Neural cell (in vitro differentiated cells): ENCODE data around the gene PKHD1. TPM values are rescaled to one million over a fixed set of nuclear protein-coding genes. Genes with fewer than 3 reads are reported as not detected.

Experiments
- H2AFZ ChIP-seq: fragments of 200-600, 300-800 bp; sonication (generic), shearing (Covaris generic); 2 replicates; pipeline ENCODE4 v1.6.0; 2014; ENCODE audit warnings: low read depth, mild to moderate bottlenecking, antibody characterized with exemption, low read length, moderate library complexity
- H3F3A ChIP-seq: fragments of 200-600 bp; shearing (Covaris generic); 2 replicates; pipeline ENCODE4 v1.6.1; 2016; ENCODE audit warnings: mild to moderate bottlenecking, moderate library complexity, mixed read lengths, antibody characterized with exemption, low read length; ENCODE audit not compliant: insufficient read depth, poor library complexity, severe bottlenecking
- H3K27ac ChIP-seq: fragments of 200-600, 300-800 bp; sonication (generic), shearing (Covaris generic); 2 replicates; pipeline ENCODE4 v1.5.1; 2014; ENCODE audit warnings: mild to moderate bottlenecking, low read length, moderate library complexity
- H3K27me3 ChIP-seq: fragments of 300-800, 200-600 bp; sonication (generic), shearing (Covaris generic); 2 replicates; pipeline ENCODE4 v1.6.0; 2014; ENCODE audit warnings: mild to moderate bottlenecking, low read depth, low read length, moderate library complexity; ENCODE audit not compliant: insufficient read depth
- H3K36me3 ChIP-seq: fragments of 300-800, 200-600 bp; sonication (generic), shearing (Covaris generic); 2 replicates; pipeline ENCODE4 v1.5.1; 2014; ENCODE audit warnings: mild to moderate bottlenecking, antibody characterized with exemption, low read length, moderate library complexity; ENCODE audit not compliant: insufficient read depth
- H3K4me2 ChIP-seq: fragments of 300-800, 200-600 bp; sonication (generic), shearing (Covaris generic); 2 replicates; pipeline ENCODE4 v1.6.0; 2014; ENCODE audit warnings: mild to moderate bottlenecking, low read length
- H3K4me3 ChIP-seq: fragments of 300-800, 200-600 bp; sonication (generic), shearing (Covaris generic); 2 replicates; pipeline ENCODE4 v1.5.1; 2014; ENCODE audit warnings: mild to moderate bottlenecking, low read length, moderate library complexity
- H3K79me2 ChIP-seq: fragments of 200-600 bp; shearing (Covaris generic); replicated peaks from 2 replicates; pipeline ENCODE4 v1.6.0; 2014; ENCODE audit warnings: mild to moderate bottlenecking, low read length, moderate library complexity; ENCODE audit not compliant: insufficient read depth
- H3K9ac ChIP-seq: fragments of 300-800, 200-600 bp; sonication (generic), shearing (Covaris generic); 2 replicates; pipeline ENCODE4 v1.6.1; 2016; ENCODE audit warnings: mild to moderate bottlenecking, low read length, mixed read lengths
- H3K9me2 ChIP-seq: fragments of 200-600 bp; shearing (Covaris generic); 2 replicates; pipeline ENCODE4 v1.6.1; 2016; ENCODE audit warnings: mild to moderate bottlenecking, low read length, mixed read lengths; ENCODE audit not compliant: insufficient read depth
- H3K9me3 ChIP-seq: fragments of 200-600, 300-800 bp; sonication (generic), shearing (Covaris generic); 2 replicates; pipeline ENCODE4 v1.6.1; 2016; ENCODE audit warnings: mild to moderate bottlenecking, mixed run types, low read length, moderate library complexity, mixed read lengths
- H4K20me1 ChIP-seq: fragments of 200-600 bp; shearing (Covaris generic); 2 replicates; pipeline ENCODE4 v1.6.1; 2016; ENCODE audit warnings: mild to moderate bottlenecking, mixed run types; ENCODE audit not compliant: insufficient read depth
- EP300 ChIP-seq: fragments of 450-650 bp; conservative IDR thresholded peaks from 2 replicates; pipeline ENCODE4 v1.6.1; 2014; ENCODE audit warnings: antibody characterized with exemption, mild to moderate bottlenecking, moderate library complexity; ENCODE audit not compliant: poor library complexity, severe bottlenecking
- EZH2 ChIP-seq: fragments of 200-600, 300-800 bp; shearing (Covaris generic), sonication (generic); IDR thresholded peaks from 2 replicates; pipeline ENCODE4 v1.6.1; 2014; ENCODE audit warnings: antibody characterized with exemption, low read length, borderline replicate concordance, mild to moderate bottlenecking; ENCODE audit not compliant: insufficient read depth, poor library complexity, severe bottlenecking
- MXI1 ChIP-seq: fragments of 450-650 bp; conservative IDR thresholded peaks from 2 replicates; pipeline ENCODE4 v1.6.1; 2014; ENCODE audit warnings: antibody characterized with exemption, mild to moderate bottlenecking; ENCODE audit not compliant: poor library complexity, severe bottlenecking
- POLR2AphosphoS5 ChIP-seq: IDR thresholded peaks from 2 replicates; pipeline ENCODE4 v1.6.1; 2012
- RAD21 ChIP-seq: fragments of 450-650 bp; conservative IDR thresholded peaks from 2 replicates; pipeline ENCODE4 v1.6.1; 2014; ENCODE audit warnings: antibody characterized with exemption, mild to moderate bottlenecking, moderate library complexity
- SMC3 ChIP-seq: fragments of 450-650 bp; conservative IDR thresholded peaks from 2 replicates; pipeline ENCODE4 v1.6.1; 2014; ENCODE audit warnings: antibody characterized with exemption, mild to moderate bottlenecking, moderate library complexity; ENCODE audit not compliant: poor library complexity
- TAF1 ChIP-seq: IDR thresholded peaks from 2 replicates; pipeline ENCODE4 v1.6.1; 2012; ENCODE audit warnings: low read depth
- polyA plus RNA-seq: library from polyadenylated mRNA; depleted of rRNA; stranded (reverse); fragments of >200 nt; gene quantifications from 2 replicates; pipeline ENCODE4 v1.2.3, GENCODE V29; 2014
- TF ChIP-seq, protein P1 (sequence below): IDR thresholded peaks from 2 replicates; pipeline ENCODE4 v1.6.1; 2012; ENCODE audit warnings: borderline replicate concordance
- TF ChIP-seq, protein P2 (sequence below): fragments of 450-650 bp; IDR thresholded peaks from 2 replicates; pipeline ENCODE4 v1.5.1; 2014; ENCODE audit warnings: antibody characterized with exemption, mild to moderate bottlenecking, moderate library complexity; ENCODE audit not compliant: poor library complexity, severe bottlenecking

PKHD1 gene
- polyA plus RNA-seq, 1 donor from 2014 or later = not detected

DNA sequence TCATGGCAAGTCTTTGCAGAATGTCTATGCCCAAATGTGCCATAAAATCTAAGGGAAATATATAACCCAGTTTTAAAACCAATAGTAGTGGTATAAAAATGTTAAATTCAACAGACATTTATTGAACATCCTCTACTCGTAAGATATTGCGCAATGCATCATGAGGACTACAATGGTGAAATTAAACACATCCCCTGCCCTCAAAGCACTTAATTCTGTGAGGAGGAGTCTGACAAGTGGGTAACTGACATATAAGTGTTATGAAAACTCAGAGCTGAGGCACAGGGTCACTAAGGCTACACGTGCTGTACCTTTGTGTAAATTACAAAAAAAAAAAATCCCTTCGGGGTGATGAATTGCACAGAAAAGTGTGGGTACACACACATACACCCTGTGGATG, 6.2 kb downstream of the PKHD1 start:
- Histone ChIP-seq H3K9me3 (no peaks in the 10 kb centered on the region), H3K9me2 (no peaks in the 10 kb centered on the region)
- no peak for TF ChIP-seq MXI1
- TF ChIP-seq, protein P1, sequence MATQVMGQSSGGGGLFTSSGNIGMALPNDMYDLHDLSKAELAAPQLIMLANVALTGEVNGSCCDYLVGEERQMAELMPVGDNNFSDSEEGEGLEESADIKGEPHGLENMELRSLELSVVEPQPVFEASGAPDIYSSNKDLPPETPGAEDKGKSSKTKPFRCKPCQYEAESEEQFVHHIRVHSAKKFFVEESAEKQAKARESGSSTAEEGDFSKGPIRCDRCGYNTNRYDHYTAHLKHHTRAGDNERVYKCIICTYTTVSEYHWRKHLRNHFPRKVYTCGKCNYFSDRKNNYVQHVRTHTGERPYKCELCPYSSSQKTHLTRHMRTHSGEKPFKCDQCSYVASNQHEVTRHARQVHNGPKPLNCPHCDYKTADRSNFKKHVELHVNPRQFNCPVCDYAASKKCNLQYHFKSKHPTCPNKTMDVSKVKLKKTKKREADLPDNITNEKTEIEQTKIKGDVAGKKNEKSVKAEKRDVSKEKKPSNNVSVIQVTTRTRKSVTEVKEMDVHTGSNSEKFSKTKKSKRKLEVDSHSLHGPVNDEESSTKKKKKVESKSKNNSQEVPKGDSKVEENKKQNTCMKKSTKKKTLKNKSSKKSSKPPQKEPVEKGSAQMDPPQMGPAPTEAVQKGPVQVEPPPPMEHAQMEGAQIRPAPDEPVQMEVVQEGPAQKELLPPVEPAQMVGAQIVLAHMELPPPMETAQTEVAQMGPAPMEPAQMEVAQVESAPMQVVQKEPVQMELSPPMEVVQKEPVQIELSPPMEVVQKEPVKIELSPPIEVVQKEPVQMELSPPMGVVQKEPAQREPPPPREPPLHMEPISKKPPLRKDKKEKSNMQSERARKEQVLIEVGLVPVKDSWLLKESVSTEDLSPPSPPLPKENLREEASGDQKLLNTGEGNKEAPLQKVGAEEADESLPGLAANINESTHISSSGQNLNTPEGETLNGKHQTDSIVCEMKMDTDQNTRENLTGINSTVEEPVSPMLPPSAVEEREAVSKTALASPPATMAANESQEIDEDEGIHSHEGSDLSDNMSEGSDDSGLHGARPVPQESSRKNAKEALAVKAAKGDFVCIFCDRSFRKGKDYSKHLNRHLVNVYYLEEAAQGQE = no peak
- TF ChIP-seq EZH2 = no peak
- TF ChIP-seq, protein P2, sequence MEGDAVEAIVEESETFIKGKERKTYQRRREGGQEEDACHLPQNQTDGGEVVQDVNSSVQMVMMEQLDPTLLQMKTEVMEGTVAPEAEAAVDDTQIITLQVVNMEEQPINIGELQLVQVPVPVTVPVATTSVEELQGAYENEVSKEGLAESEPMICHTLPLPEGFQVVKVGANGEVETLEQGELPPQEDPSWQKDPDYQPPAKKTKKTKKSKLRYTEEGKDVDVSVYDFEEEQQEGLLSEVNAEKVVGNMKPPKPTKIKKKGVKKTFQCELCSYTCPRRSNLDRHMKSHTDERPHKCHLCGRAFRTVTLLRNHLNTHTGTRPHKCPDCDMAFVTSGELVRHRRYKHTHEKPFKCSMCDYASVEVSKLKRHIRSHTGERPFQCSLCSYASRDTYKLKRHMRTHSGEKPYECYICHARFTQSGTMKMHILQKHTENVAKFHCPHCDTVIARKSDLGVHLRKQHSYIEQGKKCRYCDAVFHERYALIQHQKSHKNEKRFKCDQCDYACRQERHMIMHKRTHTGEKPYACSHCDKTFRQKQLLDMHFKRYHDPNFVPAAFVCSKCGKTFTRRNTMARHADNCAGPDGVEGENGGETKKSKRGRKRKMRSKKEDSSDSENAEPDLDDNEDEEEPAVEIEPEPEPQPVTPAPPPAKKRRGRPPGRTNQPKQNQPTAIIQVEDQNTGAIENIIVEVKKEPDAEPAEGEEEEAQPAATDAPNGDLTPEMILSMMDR = no peak
- no peak for TF ChIP-seq EP300
- no peak for TF ChIP-seq POLR2AphosphoS5
- TF ChIP-seq RAD21 = no peak
- TF ChIP-seq TAF1 = no peak
- TF ChIP-seq SMC3 = no peak

DNA sequence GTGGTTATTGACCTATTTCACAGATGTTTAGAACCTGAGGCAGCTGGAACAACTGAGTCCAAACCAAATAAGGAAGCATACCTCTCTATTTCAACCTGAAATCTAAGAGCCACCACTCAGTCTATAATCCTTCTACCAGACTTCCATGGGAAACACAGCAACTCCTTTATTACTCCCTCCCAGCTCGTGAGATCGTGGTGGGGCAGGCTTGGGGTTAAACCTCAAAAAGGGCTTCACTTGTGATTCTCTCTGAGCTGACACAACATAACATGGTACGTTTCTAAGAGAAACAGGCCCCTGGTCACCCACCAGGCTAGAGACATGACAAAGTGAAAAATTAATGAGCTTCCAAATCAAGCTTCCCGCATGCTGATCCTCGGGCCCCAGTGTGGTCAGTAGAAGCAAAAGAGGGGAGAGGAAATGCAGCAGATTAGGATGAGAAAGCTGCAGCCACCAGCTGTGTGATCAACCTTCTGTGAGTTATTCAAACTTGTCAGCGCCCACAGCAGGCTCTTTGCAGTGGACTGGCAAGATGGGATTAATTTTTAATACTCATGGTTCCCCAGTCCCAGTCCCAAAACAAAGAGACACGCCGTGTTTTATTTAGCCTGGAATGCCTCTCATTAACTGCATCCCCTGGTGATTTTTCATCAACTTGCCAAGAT, 9.3 kb downstream of the PKHD1 start:
- Histone ChIP-seq H3K9me3 (no peaks in the 10 kb centered on the region), H3F3A (no peaks in the 10 kb centered on the region), H3K27ac (no peak overlapping the region), H2AFZ (no peak overlapping the region), H3K9me2 (no peaks in the 10 kb centered on the region), H3K27me3 (no peaks in the 10 kb centered on the region), H3K4me2 (no peak overlapping the region), H3K79me2 (no peaks in the 10 kb centered on the region), H3K9ac (no peak overlapping the region), H4K20me1 (no peaks in the 10 kb centered on the region), H3K4me3 (no peak overlapping the region), H3K36me3 (no peaks in the 10 kb centered on the region)
- TF ChIP-seq SMC3 (no peak), EP300 (no peak), POLR2AphosphoS5 (no peak), EZH2 (no peak), RAD21 (no peak), TAF1 (no peak), MXI1 (no peak)
- TF ChIP-seq, protein P1 = no peak

More for the DNA sequence above, 6.2 kb downstream of the PKHD1 start:
- H3K9ac ChIP-seq = no peak overlapping the region
- H2AFZ ChIP-seq = no peak overlapping the region
- no peaks in the 10 kb centered on the region for H4K20me1 ChIP-seq
- H3K27ac ChIP-seq = no peak overlapping the region
- no peak overlapping the region for H3K4me3 ChIP-seq
- H3K27me3 ChIP-seq = no peaks in the 10 kb centered on the region
- no peaks in the 10 kb centered on the region for H3K36me3 ChIP-seq
- H3K79me2 ChIP-seq = no peaks in the 10 kb centered on the region
- no peaks in the 10 kb centered on the region for H3F3A ChIP-seq
- no peak overlapping the region for H3K4me2 ChIP-seq
